GM12873 (cell line): ENCODE measurements around the gene CDIPT.

Experiments used
- CTCF ChIP-seq: IDR thresholded peaks from 2 replicates; pipeline ENCODE4 v1.5.1; 2012; ENCODE audit warnings: low read depth, mild to moderate bottlenecking, moderate library complexity, low read length, control low read depth; ENCODE audit not compliant: insufficient read depth; ENCODE audit errors: missing control alignments

The CDIPT gene

GRCh38 chr16:29892458-29892813 lies 29.4 kb upstream of the CDIPT start:
- TF ChIP-seq CTCF: no peak

GRCh38 chr16:29891525-29892457 lies 28.8 kb upstream of the CDIPT start:
- no peak for TF ChIP-seq CTCF

DNA sequence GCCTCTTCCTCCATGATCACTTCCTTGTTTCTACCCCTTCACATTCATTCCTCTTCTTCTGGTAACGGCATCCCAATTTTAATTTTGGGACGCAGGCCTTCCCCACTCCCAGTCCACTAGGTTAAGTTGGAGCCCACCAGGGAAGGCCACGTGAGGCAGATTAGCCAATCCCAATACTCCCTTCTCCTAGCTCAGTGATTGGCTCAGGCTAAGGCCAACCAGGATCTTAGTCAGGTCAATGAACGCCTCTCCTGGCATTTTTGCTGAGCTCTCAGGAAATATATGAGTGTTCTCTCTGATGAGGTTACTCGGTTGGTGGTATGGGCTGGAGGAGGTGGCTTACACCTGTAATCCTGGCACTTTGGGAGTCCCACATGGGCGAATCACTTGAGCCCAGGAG lies 21.0 kb upstream of the CDIPT start:
- TF ChIP-seq CTCF: no peak

DNA sequence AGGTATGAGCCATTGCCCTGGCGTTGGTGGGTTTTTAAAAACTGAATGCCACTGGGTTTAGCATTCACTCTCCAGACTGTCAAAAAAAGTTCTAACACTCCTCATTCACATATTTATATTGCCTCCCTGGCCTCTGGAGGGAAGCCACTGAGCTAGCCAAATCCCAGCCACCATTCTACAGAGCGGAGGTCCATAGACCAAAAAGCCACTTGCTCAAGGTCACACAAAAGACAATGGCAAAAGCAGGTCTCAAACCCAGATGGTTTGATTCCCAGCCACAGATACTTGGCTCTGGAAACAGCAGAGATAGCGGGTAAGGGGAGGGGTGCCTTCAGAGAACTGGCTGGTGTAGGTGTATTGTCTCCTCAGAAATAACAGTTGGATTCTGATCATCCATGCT lies 18.0 kb upstream of the CDIPT start:
- no peak for TF ChIP-seq CTCF

DNA sequence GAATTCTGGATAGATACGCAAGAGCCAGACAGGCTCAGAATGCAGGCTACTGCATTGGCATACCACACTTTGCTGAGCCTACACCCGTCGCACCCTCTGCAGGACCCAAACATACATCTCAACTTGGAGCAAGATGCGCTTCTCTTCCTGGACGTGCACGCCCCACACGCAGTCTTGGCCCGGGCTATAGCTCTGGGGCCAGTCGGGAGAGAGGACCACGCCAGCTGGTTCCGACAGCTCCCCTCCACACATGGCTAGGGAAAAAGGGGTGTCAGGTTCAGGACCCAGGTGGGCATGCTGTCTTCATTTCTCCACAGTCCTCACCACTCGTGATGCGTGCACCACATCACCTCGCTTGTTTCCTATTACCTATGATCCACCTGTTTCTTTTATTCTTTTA lies 15.1 kb upstream of the CDIPT start:
- no peak for TF ChIP-seq CTCF

DNA sequence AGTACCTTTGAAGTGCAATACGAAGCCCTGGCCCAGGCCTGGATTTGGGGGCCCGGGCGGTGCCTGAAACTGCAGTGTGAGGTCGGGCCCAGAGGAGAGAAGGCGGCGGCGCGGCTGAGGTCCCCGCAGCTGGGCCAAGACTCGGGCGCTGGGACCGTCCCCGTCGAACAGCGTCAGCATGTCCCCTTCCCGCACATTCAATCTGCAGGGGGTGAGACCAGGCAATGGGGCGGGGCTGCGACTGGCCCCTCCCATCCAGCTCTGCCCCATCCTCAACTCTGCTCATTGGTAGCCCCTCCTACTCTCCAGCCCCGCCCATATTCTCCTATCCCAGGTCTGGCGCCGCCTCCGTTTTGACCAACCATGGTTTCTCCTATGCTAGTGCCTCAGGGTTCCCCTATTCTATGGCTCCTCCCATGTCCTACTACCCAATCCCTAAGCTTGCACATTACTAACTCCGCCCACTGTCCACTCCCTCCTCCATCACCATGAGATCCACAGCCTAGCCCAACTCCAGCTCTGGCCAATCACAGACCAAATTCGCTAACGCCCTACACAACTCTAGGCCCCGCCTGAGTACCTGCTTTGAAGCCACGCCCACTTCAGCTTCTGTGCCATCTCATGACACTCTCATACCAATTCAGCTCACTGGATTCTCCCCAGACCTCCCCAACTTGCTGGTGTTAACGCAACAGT lies 14.4 kb upstream of the CDIPT start:
- no peak for TF ChIP-seq CTCF

DNA sequence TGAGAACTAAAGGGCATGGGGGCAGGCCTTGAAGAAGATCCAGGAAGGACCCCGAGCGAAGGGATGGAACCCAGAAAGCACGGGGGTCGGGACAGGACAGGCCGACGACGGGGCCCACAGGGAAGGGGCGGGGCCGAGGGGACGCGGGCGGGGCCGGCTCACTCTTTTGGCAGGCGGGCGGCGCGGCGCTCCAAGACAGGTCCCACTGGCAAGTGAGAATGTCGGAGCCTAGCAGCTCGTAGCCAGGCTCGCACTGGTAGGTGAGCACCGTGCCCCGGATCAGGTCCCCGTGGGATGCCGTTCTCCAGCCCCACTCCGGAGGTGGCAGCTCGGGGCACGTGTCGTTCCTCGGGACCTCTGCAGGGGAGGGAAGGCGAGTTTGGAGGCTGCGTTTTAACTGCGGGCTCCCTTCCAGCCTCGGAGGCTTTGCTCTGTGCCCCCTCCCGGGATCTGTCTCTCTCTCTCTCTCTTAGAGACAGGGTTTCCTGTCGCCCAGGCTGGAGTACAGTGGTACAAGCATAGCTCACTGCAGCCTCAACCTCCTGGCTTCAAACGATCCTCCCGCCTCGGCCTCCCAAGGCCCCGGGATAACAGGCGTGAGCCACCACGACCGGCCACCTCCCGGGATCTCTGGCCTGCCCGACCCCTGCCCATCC lies 13.7 kb upstream of the CDIPT start:
- no peak for TF ChIP-seq CTCF
